ENCODE data around the gene MRPL16. TPM values are rescaled to one million over a fixed set of nuclear protein-coding genes. Genes with fewer than 3 reads are reported as not detected.

MRPL16 gene
- total RNA-seq, 1 experiment from 2014 or later = 78.9 TPM

DNA sequence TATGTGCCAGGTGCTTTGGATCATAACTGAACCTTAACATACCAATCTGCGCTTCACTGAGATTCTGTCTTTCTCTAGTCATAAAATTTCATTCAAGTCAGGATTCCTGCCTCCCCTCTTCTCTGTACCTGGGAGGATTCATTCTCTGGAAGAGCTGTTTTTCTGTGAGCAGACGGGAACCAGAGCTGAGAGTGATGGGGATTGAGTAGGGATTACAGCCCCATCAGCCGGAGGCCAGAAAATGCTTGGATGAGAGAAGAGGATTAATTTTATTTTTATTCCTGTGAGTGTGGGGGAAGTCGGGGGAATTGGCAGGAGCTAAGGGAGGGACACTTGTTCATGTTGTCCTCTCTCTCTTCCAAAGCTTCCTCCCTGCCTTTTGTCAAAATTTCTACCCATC lies 50.7 kb downstream of the MRPL16 start:
- H3K27ac Mint-ChIP-seq = no peak overlapping the region
- TF ChIP-seq TEAD1 (CRISPR knock-in tag; IDR thresholded peaks at IDR 0.05) (no peak), NR1H2 (CRISPR knock-in tag; IDR thresholded peaks at IDR 0.05) (no peak), ZNF138 (CRISPR knock-in tag; conservative IDR thresholded peaks at IDR 0.05) (no peak)
- ChIA-PET CTCF (no interaction called here), POLR2A (no interaction called here)
- ATAC-seq (no peak), DNase-seq (ENCODE audit: low spot score) (no peak)
- H3K9me3 Mint-ChIP-seq = no peaks in the 10 kb centered on the region
- H3K4me1 Mint-ChIP-seq = peaks cover 31% of the 10 kb centered on the region
- no peaks in the 10 kb centered on the region for H3K27me3 Mint-ChIP-seq (ENCODE audit: low read depth)
- H3K4me3 Mint-ChIP-seq = no peak overlapping the region
- peaks cover 17% of the 10 kb centered on the region for H3K36me3 Mint-ChIP-seq

DNA sequence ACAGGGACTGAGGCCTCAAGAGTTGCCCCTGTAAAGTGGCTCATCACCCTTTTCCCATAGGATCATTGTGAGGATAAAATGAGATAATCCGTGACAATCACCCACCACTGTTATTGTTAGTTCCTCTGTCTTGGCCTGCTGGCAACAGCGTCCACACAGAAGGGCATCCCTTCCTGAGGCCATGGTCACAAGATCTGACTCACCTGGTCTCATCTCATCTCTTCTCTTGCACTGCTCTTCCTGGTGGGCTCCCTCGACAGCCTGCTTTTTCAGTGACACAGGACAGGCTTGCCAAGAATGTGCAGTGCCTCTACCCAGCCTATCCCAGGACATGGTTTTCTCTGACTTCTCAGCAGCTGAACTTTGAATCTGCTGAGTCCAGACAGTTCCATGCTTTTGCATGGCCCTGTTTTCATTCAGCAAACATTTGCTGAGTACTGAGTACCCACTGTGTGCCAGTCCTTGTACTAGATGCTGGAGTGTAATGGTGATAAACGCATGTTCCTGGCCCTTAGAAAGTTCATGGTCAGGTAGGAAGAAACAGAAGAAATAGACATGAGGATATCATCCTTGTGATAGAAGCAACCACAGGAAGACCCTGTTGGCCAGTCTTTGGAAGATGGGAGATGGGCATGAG lies 52.1 kb downstream of the MRPL16 start:
- peaks cover 6% of the 10 kb centered on the region; the same call in 1 of the 2 replicates for H3K27me3 Mint-ChIP-seq (ENCODE audit: low read depth)
- no peak overlapping the region for H3K27ac Mint-ChIP-seq
- H3K9me3 Mint-ChIP-seq = no peaks in the 10 kb centered on the region
- H3K36me3 Mint-ChIP-seq = peaks cover 17% of the 10 kb centered on the region
- ATAC-seq (no peak), DNase-seq (ENCODE audit: low spot score) (no peak)
- CTCF ChIA-PET = no interaction called here
- POLR2A ChIA-PET = no interaction called here
- H3K4me3 Mint-ChIP-seq = no peak overlapping the region
- H3K4me1 Mint-ChIP-seq = peaks cover 31% of the 10 kb centered on the region
- TF ChIP-seq, protein P1, sequence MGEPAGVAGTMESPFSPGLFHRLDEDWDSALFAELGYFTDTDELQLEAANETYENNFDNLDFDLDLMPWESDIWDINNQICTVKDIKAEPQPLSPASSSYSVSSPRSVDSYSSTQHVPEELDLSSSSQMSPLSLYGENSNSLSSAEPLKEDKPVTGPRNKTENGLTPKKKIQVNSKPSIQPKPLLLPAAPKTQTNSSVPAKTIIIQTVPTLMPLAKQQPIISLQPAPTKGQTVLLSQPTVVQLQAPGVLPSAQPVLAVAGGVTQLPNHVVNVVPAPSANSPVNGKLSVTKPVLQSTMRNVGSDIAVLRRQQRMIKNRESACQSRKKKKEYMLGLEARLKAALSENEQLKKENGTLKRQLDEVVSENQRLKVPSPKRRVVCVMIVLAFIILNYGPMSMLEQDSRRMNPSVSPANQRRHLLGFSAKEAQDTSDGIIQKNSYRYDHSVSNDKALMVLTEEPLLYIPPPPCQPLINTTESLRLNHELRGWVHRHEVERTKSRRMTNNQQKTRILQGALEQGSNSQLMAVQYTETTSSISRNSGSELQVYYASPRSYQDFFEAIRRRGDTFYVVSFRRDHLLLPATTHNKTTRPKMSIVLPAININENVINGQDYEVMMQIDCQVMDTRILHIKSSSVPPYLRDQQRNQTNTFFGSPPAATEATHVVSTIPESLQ (CRISPR knock-in tag; IDR thresholded peaks at IDR 0.05) = no peak
- TF ChIP-seq, protein P2, sequence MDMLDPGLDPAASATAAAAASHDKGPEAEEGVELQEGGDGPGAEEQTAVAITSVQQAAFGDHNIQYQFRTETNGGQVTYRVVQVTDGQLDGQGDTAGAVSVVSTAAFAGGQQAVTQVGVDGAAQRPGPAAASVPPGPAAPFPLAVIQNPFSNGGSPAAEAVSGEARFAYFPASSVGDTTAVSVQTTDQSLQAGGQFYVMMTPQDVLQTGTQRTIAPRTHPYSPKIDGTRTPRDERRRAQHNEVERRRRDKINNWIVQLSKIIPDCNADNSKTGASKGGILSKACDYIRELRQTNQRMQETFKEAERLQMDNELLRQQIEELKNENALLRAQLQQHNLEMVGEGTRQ (CRISPR knock-in tag; IDR thresholded peaks at IDR 0.05) = no peak
- TF ChIP-seq, protein P3, sequence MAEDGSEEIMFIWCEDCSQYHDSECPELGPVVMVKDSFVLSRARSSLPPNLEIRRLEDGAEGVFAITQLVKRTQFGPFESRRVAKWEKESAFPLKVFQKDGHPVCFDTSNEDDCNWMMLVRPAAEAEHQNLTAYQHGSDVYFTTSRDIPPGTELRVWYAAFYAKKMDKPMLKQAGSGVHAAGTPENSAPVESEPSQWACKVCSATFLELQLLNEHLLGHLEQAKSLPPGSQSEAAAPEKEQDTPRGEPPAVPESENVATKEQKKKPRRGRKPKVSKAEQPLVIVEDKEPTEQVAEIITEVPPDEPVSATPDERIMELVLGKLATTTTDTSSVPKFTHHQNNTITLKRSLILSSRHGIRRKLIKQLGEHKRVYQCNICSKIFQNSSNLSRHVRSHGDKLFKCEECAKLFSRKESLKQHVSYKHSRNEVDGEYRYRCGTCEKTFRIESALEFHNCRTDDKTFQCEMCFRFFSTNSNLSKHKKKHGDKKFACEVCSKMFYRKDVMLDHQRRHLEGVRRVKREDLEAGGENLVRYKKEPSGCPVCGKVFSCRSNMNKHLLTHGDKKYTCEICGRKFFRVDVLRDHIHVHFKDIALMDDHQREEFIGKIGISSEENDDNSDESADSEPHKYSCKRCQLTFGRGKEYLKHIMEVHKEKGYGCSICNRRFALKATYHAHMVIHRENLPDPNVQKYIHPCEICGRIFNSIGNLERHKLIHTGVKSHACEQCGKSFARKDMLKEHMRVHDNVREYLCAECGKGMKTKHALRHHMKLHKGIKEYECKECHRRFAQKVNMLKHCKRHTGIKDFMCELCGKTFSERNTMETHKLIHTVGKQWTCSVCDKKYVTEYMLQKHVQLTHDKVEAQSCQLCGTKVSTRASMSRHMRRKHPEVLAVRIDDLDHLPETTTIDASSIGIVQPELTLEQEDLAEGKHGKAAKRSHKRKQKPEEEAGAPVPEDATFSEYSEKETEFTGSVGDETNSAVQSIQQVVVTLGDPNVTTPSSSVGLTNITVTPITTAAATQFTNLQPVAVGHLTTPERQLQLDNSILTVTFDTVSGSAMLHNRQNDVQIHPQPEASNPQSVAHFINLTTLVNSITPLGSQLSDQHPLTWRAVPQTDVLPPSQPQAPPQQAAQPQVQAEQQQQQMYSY (CRISPR knock-in tag; IDR thresholded peaks at IDR 0.05) = no peak
- TF ChIP-seq, protein P4, sequence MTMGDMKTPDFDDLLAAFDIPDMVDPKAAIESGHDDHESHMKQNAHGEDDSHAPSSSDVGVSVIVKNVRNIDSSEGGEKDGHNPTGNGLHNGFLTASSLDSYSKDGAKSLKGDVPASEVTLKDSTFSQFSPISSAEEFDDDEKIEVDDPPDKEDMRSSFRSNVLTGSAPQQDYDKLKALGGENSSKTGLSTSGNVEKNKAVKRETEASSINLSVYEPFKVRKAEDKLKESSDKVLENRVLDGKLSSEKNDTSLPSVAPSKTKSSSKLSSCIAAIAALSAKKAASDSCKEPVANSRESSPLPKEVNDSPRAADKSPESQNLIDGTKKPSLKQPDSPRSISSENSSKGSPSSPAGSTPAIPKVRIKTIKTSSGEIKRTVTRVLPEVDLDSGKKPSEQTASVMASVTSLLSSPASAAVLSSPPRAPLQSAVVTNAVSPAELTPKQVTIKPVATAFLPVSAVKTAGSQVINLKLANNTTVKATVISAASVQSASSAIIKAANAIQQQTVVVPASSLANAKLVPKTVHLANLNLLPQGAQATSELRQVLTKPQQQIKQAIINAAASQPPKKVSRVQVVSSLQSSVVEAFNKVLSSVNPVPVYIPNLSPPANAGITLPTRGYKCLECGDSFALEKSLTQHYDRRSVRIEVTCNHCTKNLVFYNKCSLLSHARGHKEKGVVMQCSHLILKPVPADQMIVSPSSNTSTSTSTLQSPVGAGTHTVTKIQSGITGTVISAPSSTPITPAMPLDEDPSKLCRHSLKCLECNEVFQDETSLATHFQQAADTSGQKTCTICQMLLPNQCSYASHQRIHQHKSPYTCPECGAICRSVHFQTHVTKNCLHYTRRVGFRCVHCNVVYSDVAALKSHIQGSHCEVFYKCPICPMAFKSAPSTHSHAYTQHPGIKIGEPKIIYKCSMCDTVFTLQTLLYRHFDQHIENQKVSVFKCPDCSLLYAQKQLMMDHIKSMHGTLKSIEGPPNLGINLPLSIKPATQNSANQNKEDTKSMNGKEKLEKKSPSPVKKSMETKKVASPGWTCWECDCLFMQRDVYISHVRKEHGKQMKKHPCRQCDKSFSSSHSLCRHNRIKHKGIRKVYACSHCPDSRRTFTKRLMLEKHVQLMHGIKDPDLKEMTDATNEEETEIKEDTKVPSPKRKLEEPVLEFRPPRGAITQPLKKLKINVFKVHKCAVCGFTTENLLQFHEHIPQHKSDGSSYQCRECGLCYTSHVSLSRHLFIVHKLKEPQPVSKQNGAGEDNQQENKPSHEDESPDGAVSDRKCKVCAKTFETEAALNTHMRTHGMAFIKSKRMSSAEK (CRISPR knock-in tag; IDR thresholded peaks at IDR 0.05; ENCODE audit: borderline replicate concordance) = no peak
- no peak for TF ChIP-seq JAZF1 (CRISPR knock-in tag; IDR thresholded peaks at IDR 0.05)
- TF ChIP-seq OVOL2 (CRISPR knock-in tag; IDR thresholded peaks at IDR 0.05; ENCODE audit: borderline replicate concordance) = no peak
- TF ChIP-seq NR1H2 (CRISPR knock-in tag; IDR thresholded peaks at IDR 0.05) = no peak

DNA sequence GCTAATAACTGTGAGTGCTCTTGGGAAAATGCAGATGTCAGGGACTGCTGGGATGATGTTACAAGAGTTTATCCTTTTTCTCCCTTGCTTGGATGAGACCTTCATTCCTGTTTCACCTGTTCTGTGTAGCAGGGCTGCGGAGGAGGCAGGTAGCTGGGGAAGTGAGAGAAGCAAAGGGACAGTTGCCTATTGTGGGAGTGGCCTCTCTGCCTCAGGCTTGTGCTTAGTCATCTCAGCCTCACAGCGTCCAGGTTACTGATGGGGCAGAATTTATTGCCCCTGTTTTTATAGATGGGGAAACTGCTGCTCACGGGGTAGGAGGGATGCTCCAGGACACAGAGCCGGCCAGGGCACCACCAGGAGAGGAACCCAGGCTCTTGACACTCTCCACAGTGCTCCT lies 53.7 kb downstream of the MRPL16 start:
- H3K9me3 Mint-ChIP-seq = no peaks in the 10 kb centered on the region
- ChIA-PET CTCF (interaction anchor here (1.6 to 2.6 kb wide), 2 partner anchors 17 to 45 kb away, joined by 5 to 6 read pairs; no protein-coding TSS in a partner anchor), POLR2A (interaction anchor here (2.3 kb wide), 1 partner anchor 88 kb away, joined by 13 read pairs; the partner anchor contains the start of gene PATL1)
- H3K27ac Mint-ChIP-seq = no peak overlapping the region
- peaks cover 6% of the 10 kb centered on the region; the same call in 1 of the 2 replicates for H3K27me3 Mint-ChIP-seq (ENCODE audit: low read depth)
- peak overlapping the region; percentile 92 for H3K4me3 Mint-ChIP-seq
- DNase-seq (ENCODE audit: low spot score) (no peak), ATAC-seq (no peak)
- TF ChIP-seq OVOL2 (CRISPR knock-in tag; IDR thresholded peaks at IDR 0.05; ENCODE audit: borderline replicate concordance) (no peak), CREM (CRISPR knock-in tag; IDR thresholded peaks at IDR 0.05) (no peak)
- TF ChIP-seq, protein P5, sequence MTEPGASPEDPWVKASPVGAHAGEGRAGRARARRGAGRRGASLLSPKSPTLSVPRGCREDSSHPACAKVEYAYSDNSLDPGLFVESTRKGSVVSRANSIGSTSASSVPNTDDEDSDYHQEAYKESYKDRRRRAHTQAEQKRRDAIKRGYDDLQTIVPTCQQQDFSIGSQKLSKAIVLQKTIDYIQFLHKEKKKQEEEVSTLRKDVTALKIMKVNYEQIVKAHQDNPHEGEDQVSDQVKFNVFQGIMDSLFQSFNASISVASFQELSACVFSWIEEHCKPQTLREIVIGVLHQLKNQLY (CRISPR knock-in tag; IDR thresholded peaks at IDR 0.05) = no peak
- H3K4me1 Mint-ChIP-seq = peaks cover 31% of the 10 kb centered on the region
- peaks cover 9% of the 10 kb centered on the region; the same call in 1 of the 2 replicates for H3K36me3 Mint-ChIP-seq
